ENCODE data around the gene APOBEC3B.

DNA sequence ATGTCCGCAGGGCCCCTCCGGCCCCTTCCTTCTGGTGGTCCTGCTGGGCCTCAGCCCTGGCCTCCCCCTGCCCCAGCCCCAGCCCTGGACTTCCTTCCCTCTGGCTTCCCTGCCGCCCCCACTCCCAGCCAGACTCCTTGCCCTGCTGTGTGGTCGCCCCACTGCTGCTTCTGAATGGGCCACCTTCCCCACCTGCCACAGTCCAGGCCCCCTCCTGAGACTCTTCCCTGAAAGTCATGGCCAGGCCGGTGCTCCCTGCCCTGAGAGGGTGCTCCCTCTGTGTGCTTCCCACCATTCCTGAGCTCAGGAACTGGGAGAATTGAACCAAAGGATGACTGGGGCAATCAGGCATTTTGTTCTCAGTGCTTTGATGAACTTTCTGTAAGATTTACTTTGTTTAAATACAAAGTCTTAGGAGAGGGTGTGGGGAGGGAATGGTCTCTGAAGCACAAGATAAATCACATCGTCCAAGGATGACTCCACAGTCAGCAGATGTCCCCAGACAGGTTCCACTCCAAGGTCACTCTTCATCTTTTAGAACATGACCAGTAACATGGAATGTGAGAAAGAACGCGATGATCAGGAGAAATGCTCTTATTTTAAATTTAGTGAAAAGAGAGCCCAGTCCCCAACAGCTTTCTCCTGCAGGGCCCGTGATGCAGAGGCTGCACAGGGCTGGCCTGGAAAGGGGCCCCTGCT, 39.6 kb downstream of the APOBEC3B start:
- TF ChIP-seq ZC3H10 (CRISPR knock-in tag; IDR thresholded peaks at IDR 0.05) (no peak), SNAI2 (CRISPR knock-in tag; IDR thresholded peaks at IDR 0.05) (no peak), PPARA (CRISPR knock-in tag; IDR thresholded peaks at IDR 0.05; ENCODE audit: borderline replicate concordance) (no peak), CSDC2 (CRISPR knock-in tag; IDR thresholded peaks at IDR 0.05) (no peak), ZNF70 (CRISPR knock-in tag; IDR thresholded peaks at IDR 0.05) (no peak), TCF4 (CRISPR knock-in tag; IDR thresholded peaks at IDR 0.05; ENCODE audit: borderline replicate concordance) (no peak)
- TF ChIP-seq, protein P1, sequence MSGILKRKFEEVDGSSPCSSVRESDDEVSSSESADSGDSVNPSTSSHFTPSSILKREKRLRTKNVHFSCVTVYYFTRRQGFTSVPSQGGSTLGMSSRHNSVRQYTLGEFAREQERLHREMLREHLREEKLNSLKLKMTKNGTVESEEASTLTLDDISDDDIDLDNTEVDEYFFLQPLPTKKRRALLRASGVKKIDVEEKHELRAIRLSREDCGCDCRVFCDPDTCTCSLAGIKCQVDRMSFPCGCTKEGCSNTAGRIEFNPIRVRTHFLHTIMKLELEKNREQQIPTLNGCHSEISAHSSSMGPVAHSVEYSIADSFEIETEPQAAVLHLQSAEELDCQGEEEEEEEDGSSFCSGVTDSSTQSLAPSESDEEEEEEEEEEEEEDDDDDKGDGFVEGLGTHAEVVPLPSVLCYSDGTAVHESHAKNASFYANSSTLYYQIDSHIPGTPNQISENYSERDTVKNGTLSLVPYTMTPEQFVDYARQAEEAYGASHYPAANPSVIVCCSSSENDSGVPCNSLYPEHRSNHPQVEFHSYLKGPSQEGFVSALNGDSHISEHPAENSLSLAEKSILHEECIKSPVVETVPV (CRISPR knock-in tag; IDR thresholded peaks at IDR 0.05), result no peak
- TF ChIP-seq, protein P2, sequence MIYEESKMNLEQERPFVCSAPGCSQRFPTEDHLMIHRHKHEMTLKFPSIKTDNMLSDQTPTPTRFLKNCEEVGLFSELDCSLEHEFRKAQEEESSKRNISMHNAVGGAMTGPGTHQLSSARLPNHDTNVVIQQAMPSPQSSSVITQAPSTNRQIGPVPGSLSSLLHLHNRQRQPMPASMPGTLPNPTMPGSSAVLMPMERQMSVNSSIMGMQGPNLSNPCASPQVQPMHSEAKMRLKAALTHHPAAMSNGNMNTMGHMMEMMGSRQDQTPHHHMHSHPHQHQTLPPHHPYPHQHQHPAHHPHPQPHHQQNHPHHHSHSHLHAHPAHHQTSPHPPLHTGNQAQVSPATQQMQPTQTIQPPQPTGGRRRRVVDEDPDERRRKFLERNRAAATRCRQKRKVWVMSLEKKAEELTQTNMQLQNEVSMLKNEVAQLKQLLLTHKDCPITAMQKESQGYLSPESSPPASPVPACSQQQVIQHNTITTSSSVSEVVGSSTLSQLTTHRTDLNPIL (CRISPR knock-in tag; IDR thresholded peaks at IDR 0.05; ENCODE audit: low read depth), result no peak
- TF ChIP-seq, protein P3, sequence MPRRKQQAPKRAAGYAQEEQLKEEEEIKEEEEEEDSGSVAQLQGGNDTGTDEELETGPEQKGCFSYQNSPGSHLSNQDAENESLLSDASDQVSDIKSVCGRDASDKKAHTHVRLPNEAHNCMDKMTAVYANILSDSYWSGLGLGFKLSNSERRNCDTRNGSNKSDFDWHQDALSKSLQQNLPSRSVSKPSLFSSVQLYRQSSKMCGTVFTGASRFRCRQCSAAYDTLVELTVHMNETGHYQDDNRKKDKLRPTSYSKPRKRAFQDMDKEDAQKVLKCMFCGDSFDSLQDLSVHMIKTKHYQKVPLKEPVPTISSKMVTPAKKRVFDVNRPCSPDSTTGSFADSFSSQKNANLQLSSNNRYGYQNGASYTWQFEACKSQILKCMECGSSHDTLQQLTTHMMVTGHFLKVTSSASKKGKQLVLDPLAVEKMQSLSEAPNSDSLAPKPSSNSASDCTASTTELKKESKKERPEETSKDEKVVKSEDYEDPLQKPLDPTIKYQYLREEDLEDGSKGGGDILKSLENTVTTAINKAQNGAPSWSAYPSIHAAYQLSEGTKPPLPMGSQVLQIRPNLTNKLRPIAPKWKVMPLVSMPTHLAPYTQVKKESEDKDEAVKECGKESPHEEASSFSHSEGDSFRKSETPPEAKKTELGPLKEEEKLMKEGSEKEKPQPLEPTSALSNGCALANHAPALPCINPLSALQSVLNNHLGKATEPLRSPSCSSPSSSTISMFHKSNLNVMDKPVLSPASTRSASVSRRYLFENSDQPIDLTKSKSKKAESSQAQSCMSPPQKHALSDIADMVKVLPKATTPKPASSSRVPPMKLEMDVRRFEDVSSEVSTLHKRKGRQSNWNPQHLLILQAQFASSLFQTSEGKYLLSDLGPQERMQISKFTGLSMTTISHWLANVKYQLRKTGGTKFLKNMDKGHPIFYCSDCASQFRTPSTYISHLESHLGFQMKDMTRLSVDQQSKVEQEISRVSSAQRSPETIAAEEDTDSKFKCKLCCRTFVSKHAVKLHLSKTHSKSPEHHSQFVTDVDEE (CRISPR knock-in tag; IDR thresholded peaks at IDR 0.05), result no peak
